LoVo (cell line): ENCODE data around the gene MED9.

Experiments
- DNase-seq: peaks from one replicate; pipeline ENCODE4 v3.0.0-alpha.2; 2016; ENCODE audit warnings: low spot score

Gene MED9

DNA sequence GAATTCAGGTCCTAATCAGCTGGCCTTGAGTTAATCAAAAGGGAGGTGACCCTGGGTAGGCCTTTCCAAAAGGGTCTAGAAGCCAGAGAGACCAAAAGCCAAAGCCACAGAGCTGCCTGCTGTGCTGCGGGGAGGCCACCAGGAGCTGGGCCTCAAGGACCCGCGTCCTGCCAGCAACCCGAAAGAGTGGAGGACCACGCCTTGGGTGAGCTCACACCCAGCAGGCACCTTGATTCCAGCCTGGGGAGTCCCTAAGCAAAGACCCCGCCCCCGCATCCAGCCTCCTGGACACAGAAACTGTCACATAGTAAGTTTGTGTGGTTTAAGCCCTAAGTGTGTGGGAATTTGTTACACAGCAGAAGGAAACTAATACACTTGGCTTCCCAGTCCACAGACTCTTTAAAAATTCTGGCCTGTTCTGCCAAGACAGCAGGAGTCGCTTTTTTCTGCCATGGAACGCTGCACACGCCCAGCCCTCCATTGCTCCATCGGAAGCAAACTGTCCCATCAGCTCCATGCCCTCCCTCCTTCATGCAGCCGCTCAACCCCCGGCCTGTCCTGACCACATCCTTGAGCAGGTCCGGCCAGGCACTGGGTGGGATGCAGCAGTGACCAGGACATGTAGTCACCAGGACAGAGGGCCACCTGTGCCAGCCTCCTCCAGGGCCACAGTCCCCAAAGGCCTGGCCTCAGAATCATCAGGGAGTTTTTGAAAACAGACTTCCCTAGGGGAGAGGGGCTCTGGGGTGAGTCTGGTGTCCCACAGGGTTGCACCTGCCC is 40.3 kb downstream of the MED9 start:
- DNase-seq: no peak

DNA sequence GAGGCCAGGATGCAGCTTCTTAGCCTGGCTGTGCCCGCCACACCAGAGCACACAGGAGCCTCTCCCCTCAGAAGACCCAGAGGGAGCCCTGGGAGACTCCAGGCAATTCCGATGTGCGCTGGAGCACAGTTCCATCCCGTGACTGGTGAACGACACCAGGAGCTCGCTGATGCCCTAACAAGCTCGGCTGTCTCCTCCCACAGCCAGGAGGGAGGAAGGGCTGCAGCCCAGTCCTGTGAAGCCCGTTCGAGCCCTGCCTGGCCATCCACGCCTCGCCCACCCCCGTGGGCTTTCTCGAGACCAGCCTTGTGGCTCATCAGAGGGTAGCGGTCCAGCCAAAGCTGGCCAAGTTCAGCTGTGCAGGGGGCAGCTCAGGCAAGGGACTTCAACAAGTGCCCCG is 41.2 kb downstream of the MED9 start:
- no peak for DNase-seq

DNA sequence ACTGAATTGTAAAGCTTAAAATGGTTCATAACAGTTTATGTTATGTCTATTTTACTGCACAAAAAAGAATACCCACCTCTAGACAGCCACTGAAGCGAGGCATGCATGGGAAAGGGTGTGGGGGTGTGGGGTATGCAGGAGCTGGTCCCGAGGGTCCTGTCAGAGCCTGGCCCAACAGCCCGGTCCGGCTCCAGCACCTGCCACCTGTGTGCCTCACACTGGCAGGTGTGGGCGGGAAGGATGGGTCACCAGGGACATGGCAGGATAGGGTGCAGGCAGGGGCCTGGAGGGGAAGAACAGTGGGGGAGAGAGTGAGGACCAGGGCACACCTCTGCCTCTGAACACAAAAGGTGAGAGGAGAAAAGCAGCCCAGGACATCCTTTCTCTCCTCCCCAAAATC is 42.2 kb downstream of the MED9 start:
- no peak for DNase-seq

DNA sequence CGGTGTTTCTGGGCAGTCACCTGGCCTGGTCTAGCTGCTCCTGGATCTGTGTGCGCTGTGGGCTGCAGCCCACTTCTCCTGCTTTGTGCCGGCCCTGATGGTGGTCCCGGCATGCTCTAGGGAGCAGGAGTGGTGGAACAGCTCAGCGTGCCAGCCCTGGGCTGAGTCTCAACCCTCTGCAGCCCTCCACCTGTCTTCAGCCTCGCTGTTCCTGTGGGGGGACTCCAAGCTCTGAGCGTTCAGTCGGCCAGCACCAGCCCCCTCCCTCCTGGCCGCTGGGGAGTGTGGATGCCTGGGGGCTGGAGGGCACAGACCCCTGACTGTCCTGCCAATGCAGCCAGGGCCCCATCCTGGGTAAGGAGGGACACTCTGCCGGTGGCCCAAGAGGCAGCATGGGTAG is 43.1 kb downstream of the MED9 start:
- no peak for DNase-seq

DNA sequence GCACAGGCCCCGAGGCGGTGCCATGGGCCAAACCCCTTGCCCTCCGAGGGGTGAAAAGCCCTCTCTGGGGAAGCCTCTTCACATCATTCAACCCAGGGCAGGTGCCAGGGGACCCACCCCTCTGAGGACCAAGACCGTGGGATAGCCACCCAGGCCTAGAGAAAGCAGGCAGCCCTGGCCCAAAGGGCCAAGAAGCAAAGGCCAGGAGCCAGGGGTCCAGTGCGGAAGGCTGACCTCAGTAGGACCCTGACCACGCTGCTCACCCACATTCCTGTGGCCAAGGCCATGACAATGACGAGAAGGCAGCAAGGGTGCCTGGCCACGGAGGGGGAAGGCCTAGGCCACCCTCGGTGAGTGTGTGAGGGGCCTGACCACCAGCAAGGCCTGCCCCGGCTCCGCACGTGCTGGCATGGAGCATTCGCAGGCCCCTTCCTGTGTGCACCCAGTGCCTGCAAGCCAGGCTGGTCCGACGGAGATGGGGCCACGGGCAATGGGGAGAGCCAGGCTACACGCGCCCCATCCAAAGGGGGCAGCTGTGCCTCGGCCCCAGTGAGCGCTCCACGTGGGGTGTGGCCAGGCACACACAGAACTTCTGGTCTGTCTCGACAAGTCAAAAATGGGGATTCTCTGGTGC is 43.9 kb downstream of the MED9 start:
- DNase-seq: no peak

DNA sequence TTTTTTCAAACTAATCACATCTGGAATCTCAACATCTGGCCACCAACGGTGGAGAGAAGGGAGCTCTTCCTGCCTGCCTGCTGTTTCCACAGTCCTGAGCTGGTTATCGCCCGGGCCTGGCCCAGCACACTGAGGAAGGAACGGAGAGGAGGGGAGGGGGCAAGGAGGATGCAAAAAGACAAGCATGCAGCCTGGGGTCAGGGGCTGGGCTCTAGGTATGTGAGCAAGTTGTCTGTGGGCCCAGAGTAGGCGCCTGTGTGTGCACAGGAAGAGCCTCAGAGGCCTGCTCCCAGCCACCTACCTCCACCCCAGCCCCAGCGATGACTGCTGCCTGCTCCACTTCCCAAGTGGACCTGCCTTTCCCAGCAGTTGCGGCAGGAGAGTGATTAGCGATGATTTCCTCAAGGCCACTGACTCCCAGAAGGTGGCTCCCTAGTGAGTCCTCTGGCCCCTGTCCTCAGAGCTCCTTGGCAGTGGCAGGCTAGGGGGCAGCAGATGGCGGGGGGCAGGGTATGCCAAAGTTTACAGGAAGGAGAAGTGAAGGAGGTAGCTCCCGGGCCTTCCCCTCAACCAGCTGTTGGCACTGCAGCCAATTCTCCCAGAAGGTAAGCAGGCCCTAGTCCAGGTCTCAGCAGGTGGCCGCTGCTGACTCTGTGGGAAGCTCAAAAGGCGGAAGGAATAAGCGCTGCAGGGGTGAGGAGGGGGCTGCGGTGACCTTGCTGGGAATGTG is 46.4 kb downstream of the MED9 start:
- no peak for DNase-seq

DNA sequence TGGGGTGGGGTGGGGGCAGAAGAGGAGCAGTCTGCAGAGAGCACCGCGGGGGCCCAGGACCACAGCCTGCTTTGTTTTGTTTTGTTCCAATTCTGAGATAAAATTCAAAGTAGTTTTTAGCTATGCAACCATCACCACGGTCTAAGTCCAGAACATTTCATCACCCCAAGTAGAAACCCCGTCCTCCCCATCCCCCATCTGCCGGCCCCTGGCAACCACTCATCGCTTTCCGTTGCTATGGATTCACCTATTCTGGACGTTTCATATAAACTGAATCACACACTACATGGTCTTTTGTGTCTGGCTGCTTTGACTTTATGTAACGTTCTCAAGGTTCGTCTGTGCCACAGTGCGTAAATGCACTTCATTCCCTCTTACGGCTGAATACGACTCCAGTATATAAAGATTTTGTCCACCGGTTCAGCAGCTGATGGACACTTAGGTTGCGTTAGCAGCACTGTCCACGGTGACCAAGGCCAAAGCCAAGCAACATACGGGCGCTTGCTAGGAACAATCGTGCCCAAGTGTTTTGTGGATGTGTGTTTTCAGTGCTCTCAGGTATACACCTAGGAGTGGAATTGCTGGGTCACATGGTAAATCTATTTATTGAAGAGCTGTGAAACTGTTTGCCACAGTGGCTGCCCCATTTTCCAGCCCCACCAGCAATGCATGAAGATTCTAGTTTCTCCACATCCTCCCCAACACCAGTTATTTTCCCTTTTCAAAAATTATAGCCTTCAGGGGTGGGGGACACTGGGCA is 47.1 kb downstream of the MED9 start:
- DNase-seq: no peak

DNA sequence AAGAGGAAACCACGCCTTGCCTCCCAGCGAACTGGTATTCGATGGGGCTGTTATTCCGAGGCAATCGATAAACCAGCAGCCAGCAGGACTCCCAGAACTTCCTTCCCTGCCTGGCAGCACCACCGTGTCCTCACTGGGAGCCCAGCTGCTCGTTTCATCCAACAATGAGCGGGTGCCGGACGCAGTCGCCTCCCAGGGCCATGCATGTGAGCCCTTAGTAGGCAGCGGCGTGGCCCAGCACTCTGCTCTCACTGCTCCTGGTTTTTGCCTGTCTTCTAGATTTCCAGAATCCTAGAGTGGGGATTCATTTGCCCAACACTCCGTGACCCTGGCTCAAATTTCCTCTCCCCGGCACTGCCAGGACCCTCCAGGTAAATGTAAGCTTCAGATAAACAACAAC is 48.5 kb downstream of the MED9 start:
- DNase-seq: no peak

DNA sequence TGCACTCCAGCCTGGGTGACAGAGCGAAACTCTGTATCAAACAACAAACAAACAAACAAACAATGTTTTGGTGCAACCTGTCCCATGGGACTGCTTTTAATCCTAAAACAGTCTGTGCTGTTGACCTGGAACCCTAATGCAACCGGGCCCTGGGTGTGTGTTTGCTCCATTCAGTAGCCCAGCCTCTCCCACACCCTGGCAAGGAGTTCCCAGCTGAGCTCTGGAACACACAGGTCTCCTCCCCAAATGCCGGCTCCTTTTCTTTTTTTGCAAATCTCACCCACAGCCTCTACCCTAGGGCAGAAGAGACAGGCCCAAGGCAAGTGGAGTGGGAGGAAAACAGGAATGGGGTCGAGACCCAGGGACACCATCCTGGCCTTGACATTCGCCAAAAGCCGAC is 49.2 kb downstream of the MED9 start:
- no peak for DNase-seq

DNA sequence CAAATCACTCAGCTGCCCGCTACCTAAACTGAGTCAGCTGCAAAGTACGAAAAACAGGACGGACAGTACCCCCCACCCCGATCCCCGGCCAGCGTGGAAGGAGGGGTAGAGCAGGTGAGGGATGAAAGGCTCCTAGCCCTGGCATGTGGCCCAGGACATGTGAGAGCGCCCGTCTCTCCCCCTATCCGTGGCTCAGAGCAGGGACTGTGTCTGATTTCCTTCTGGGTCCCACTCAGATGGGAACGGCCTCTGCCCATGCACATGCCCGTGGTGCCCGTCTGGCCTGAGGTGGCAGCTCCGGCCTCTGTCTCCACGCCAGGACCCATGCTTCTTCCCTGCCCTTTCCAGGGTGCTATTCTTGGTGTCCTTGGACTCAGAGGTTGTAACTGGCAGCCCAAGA is 49.6 kb downstream of the MED9 start:
- DNase-seq: no peak

DNA sequence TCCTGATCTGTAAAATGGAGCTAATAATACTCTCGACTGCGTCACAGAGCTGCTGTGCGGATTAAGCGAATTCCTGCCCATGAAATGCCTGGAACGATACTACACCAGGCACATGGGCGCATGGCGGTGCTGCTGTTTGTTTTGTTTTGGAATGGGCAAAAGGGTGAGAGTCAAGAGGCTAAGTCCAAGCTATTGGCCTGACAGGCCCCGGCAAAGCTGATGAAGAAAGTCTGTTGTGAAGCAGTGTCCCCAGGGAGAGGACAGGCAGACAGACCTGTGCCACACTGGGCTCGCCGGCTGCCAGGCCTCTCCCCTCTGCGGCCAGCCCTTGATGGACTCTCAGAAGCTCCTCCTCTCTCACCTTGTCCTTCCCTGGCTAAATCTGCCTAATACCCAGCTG is 50.7 kb downstream of the MED9 start:
- DNase-seq: no peak

DNA sequence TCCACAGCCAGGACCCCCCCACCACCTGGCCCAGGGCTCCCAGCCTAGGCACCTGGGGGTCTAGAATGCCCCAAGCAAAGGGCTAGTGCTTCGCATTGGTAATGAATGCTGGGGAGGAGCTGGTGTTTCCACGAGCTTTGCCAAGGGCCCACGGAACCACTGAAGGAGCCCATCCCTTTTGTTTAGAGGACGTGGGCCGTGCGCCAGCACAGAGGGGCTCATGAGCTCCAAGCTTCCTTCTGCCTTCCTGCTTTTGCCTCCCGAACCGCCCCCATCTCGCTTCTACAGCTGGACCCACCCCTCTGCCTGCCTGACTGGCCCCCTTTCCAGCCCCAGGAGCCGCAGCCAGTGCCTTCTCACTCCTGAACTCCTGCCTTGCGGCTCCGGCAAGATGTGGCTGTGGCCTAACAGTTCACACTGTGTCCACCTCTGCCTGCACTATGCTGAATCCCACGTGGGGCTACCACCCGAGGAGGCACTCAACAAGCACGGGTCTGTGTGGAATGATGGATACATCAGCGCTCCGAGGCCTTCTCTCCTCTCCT is 51.2 kb downstream of the MED9 start:
- DNase-seq: no peak

DNA sequence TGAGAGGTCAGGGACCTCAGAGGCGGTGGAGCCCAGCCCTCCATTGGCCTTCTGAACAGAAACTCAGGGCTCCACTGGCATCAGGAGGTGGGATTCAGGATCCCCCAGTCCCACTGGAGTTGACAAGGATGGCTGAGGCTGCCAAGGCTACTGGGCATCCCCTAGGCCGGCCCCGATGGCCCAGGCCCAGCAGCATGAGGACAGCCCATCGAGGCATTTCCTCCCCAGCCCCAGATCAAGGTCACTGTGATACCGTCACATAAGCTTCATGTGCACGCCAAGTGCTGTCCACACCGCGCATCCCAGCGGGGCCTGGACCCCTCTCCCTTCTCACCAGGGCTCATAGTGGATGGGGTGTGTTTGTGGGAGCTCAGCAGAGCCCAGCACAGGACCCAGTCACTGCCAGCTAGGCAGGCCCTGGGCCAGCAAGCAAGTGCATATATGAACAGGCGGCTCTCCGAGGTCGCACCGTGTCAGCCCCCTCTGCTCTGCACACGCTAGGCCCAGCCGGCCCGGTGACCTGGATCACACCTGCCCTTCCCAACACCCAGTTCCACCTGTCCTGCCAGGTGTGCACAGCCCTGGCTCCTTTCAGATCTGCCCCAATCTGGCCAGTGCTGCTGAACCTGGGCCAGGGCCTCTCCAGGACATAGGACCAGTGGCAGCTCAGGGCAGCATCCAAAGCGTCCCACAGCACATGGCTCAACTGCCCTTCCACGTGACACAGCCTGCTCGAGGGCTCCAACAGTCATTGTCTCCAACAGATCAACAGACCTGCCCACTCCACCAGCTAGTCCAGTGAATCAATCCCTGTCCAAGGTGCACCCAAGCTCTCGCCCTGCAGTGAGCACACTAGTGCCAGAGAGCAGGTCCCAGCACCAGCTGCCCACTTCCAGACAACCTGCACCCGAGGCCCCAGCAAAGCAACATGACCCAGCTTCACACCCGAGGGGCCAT is 52.2 kb downstream of the MED9 start:
- DNase-seq: no peak

DNA sequence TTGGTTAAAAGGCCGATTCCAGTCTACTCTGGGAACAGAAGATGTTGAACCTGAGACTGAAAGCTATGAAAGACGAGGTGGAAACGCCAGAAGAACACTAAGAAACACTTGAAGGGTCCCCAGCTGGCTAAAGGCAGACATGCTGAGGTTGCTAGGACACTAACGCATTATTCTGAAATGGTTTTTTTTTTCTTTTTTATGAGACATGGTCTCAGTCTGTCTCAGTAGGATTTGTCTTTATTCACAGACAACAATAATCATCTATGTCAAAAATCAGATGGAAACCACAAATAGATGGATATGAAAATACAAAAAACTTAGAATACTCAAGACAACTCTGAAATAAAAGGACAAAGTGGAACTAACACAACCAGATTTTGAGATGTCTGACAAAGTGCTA is 54.4 kb downstream of the MED9 start:
- no peak for DNase-seq

DNA sequence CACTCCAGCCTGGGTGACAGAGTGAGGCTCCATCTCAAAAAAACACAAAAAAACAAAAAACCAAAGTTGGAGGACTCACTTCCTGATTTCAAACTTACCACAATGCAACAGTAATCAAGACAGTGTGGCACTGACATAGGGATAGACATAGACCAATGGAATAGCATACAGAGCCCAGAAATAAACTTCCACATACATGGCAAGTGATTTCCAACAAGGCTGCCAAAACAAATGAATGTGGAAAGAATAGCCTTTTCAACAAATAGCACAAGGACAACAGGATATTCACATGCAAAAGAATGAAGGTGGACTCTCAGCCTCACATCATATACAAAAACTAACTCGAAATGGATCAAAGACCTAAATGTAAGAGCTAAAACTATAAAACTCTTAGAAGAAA is 56.2 kb downstream of the MED9 start:
- no peak for DNase-seq

DNA sequence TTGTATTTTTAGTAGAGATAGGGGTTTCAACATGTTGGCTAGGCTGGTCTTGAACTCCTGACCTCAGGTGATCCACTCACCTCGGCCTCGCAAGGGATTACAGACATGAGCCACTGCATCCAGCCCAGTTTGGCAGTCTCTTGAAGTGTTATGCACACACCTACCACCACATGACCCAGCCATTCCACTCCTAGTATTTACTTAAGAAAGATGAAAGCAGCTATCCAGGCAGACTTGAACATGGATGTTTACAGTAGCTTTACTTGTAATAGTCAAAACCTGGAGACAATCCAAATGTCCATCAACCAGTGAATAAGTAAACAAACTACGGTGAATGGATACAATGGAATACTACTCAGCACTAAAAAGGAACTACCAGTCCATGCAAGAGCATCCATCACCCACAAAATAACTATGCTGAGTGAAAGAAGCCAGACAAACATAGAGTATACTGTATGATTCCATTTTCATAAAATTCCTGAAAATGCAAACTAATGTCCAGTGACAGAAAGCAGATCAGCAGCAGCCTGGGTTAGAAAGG is 57.2 kb downstream of the MED9 start:
- DNase-seq: peak; percentile 69

DNA sequence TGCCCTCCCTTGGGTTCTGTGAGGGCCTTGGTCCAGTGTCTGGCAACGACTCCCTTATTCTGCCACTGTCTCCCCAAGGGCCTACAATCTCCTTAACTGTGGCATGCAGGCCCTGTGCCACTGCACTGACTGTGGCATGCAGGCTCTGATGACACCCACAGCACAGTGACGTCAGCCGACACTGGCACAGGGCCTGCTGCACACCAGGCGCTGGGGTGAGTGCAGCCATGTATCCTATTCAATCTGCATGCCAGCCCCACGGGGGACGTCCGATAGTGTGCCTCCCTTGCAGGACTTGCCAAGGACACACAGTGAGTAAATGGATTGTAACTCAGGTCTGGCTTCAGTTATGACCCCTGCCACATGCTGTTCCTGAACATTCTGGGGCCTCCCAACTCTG is 59.2 kb downstream of the MED9 start:
- no peak for DNase-seq

DNA sequence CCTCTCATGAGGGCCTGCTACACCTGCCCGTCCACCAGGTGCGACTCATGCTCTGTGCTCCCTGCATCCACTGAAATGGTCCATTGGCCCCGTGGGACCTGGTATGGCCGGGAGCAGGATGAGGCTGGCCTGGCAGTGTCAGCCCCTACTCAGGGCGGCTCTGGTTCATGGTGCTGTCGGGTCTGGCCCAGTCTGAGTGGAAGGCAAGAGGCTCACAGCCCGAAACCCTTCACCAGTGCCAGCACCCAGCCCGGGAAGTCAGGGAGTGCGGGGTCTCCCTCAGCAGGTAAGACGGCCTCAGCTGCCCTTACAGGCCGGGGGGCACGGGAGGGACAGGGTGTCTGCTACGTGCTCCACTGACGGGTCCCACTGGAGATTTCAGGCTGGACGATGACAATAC is 59.9 kb downstream of the MED9 start:
- DNase-seq: no peak

DNA sequence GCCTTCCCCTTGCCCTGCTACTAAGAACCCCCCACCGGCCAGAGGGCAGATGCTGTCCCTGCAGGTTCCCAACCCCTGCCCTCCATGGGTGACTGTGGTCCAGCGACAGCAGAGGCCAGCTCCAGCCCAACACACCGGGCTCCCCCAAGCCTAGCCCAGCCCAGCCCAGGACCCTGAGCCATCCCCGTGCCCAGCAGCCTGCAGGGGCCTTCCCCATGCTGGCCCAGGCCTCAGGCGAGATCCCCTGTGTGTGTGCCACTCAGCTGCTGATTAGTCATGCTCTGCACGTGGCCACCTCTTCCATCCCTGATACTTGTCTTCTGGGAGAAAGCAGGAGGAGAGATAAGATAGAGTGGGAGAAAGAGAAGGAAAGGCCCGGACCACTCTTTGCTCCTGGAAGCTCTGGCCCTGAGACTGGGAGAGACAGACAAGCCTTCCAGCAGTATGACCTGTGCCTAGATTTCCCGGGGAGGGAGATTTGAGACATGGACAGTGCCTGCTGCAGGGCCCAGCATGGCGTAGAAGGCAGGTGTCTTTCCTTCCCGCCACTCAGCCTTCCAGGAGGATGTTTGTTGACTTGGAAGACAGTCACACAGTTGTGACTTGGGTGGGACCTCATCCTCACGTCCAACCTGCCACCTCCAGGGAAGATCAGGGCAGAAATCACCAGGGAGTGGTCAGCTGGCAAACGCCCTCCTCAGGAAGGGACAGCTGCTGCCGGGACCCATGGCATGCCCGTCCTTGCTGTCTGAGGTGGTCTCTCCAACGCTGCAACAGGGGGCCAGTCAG is 60.7 kb downstream of the MED9 start:
- no peak for DNase-seq
